ENCODE data around the gene CDC42SE1.

Gene CDC42SE1

DNA sequence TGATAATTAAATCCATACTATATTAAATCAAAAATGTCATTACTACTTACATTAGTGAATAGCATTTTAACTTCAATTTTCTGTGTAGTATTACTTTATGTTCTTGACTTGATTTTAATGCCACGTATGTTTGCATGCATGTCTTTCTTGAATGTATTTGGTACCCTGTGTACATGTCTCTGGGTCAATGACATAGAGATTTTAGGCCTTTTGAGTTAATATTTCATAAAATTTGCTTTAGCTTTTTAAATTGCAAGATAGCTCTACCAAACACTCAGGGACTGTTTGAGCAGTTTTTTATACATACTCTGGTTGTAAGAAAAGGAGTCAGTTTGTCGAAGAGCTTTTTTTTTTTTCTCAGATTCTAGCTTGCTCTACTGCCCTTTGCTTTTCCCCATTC is 2.3 kb upstream of the CDC42SE1 start:
- Histone ChIP-seq H3K27me3 (ENCODE audit: insufficient read depth, low read depth) (no peaks in the 10 kb centered on the region), H3K79me2 (ENCODE audit: insufficient read depth, low read depth) (peaks cover 35% of the 10 kb centered on the region), H3K4me1 (ENCODE audit: low read depth, poor library complexity, severe bottlenecking) (peaks cover 25% of the 10 kb centered on the region), H3K4me2 (no peak overlapping the region), H3K27ac (no peak overlapping the region), H3K9ac (no peak overlapping the region), H3K36me3 (ENCODE audit: insufficient read depth) (no peaks in the 10 kb centered on the region), H3K4me3 (IDR thresholded peaks at IDR 0.05; ENCODE audit: insufficient read depth, low read depth, low read length) (no peak overlapping the region), H2AFZ (ENCODE audit: low read depth) (no peak overlapping the region), H4K20me1 (ENCODE audit: insufficient read depth) (no peaks in the 10 kb centered on the region)
- TF ChIP-seq CTCF (conservative IDR thresholded peaks at IDR 0.05; ENCODE audit: low read depth, low read length), result no peak

- Histone ChIP-seq H3K4me2 (0 out of 2 replicates have a peak overlapping the region, but pooled peaks have one; percentile 93), H2AFZ (ENCODE audit: low read depth) (peak overlapping the region; percentile 90; the same call in 1 of the 2 replicates), H4K20me1 (ENCODE audit: insufficient read depth) (peaks cover 3% of the 10 kb centered on the region; the same call in 1 of the 2 replicates), H3K4me1 (ENCODE audit: low read depth, poor library complexity, severe bottlenecking) (peaks cover 33% of the 10 kb centered on the region), H3K4me3 (IDR thresholded peaks at IDR 0.05; ENCODE audit: insufficient read depth, low read depth, low read length) (no peak overlapping the region), H3K36me3 (ENCODE audit: insufficient read depth) (no peaks in the 10 kb centered on the region; the same call in 1 of the 2 replicates), H3K9ac (no peak overlapping the region), H3K27me3 (ENCODE audit: insufficient read depth, low read depth) (no peaks in the 10 kb centered on the region), H3K27ac (no peak overlapping the region), H3K79me2 (ENCODE audit: insufficient read depth, low read depth) (peaks cover 44% of the 10 kb centered on the region)
- TF ChIP-seq CTCF (conservative IDR thresholded peaks at IDR 0.05; ENCODE audit: low read depth, low read length), result no peak
These were observed 1.4 kb upstream of the CDC42SE1 start for GRCh38 chr1:151060657-151061421.

- peaks cover 38% of the 10 kb centered on the region for H3K4me1 ChIP-seq (ENCODE audit: low read depth, poor library complexity, severe bottlenecking)
- no peak for TF ChIP-seq CTCF (conservative IDR thresholded peaks at IDR 0.05; ENCODE audit: low read depth, low read length)
- peaks cover 6% of the 10 kb centered on the region; the same call in 1 of the 2 replicates for H3K36me3 ChIP-seq (ENCODE audit: insufficient read depth)
- H3K4me3 ChIP-seq (IDR thresholded peaks at IDR 0.05; ENCODE audit: insufficient read depth, low read depth, low read length), result peak within 1 kb of the TSS; percentile 98
- H3K27me3 ChIP-seq (ENCODE audit: insufficient read depth, low read depth), result no peaks in the 10 kb centered on the region
- peaks cover 48% of the 10 kb centered on the region for H3K79me2 ChIP-seq (ENCODE audit: insufficient read depth, low read depth)
- peak within 1 kb of the TSS; percentile 93 for H3K4me2 ChIP-seq
- peak within 1 kb of the TSS; percentile 90 for H2AFZ ChIP-seq (ENCODE audit: low read depth)
- H4K20me1 ChIP-seq (ENCODE audit: insufficient read depth), result peaks cover 5% of the 10 kb centered on the region; the same call in 1 of the 2 replicates
- peak within 1 kb of the TSS; percentile 67 for H3K9ac ChIP-seq
- H3K27ac ChIP-seq, result peak within 1 kb of the TSS; percentile 32
These were observed 710 bp upstream of the CDC42SE1 start, which contains the start of gene MLLT11 for GRCh38 chr1:151060007-151060656. Gene MLLT11 (plus strand): TSS chr1:151060397. CDS start chr1:151067225, 6,828 bp downstream.

GRCh38 chr1:151058692-151059091 is 730 bp downstream of the CDC42SE1 start:
- Histone ChIP-seq H3K4me2 (peak overlapping the region; percentile 75), H3K4me3 (IDR thresholded peaks at IDR 0.05; ENCODE audit: insufficient read depth, low read depth, low read length) (peak overlapping the region; percentile 98), H3K79me2 (ENCODE audit: insufficient read depth, low read depth) (peaks cover 48% of the 10 kb centered on the region), H3K4me1 (ENCODE audit: low read depth, poor library complexity, severe bottlenecking) (peaks cover 38% of the 10 kb centered on the region), H2AFZ (ENCODE audit: low read depth) (peak overlapping the region; percentile 90; the same call in 1 of the 2 replicates), H3K9ac (peak overlapping the region; percentile 67), H4K20me1 (ENCODE audit: insufficient read depth) (peaks cover 5% of the 10 kb centered on the region; the same call in 1 of the 2 replicates), H3K27ac (peak overlapping the region; percentile 32; the same call in 1 of the 2 replicates), H3K27me3 (ENCODE audit: insufficient read depth, low read depth) (no peaks in the 10 kb centered on the region), H3K36me3 (ENCODE audit: insufficient read depth) (peaks cover 17% of the 10 kb centered on the region; the same call in 1 of the 2 replicates)
- no peak for TF ChIP-seq CTCF (conservative IDR thresholded peaks at IDR 0.05; ENCODE audit: low read depth, low read length)
